CD14-positive monocyte (primary cell): ENCODE results near the gene STOX2. TPM values are rescaled to one million over a fixed set of nuclear protein-coding genes. Genes with fewer than 3 reads are reported as not detected.

Experiments used
- DNase-seq, 3 donors: peaks; one replicate each; pipeline ENCODE4 v3.0.0-alpha.2; 2011 to 2022
- H2AFZ ChIP-seq: 2 replicates; pipeline ENCODE4 v1.6.0; 2012; ENCODE audit warnings: mild to moderate bottlenecking, low read depth, low read length, inconsistent platforms; ENCODE audit not compliant: insufficient read depth, poor library complexity, severe bottlenecking
- H3K27ac ChIP-seq, 2 donors: 1 replicate in 1 of 2; 2 replicates in 1 of 2; pipeline ENCODE4 v1.5.1; 2012 to 2013; ENCODE audit warnings: low read length in 2 of 2, control low read depth in 1 of 2, inconsistent platforms in 1 of 2, low read depth in 1 of 2, mild to moderate bottlenecking in 1 of 2
- H3K27me3 ChIP-seq, 2 donors: one replicate each; pipeline versions ENCODE4 v1.6.0 to v1.6.1; 2011 to 2013; ENCODE audit warnings: low read length in 2 of 2; ENCODE audit not compliant: control insufficient read depth in 2 of 2, insufficient read depth in 2 of 2
- H3K36me3 ChIP-seq, 2 donors: replicated peaks in 1 of 2; 1 replicate in 1 of 2; 2 replicates in 1 of 2; pipeline versions ENCODE4 v1.5.1 to v1.6.1; 2012 to 2013; ENCODE audit warnings: low read length in 2 of 2, control low read depth in 1 of 2, inconsistent platforms in 1 of 2, mild to moderate bottlenecking in 1 of 2; ENCODE audit not compliant: insufficient read depth in 2 of 2, control insufficient read depth in 1 of 2
- H3K4me1 ChIP-seq, 2 donors: 1 replicate in 1 of 2; 2 replicates in 1 of 2; pipeline versions ENCODE4 v1.5.1 to v1.6.1; 2012 to 2013; ENCODE audit warnings: low read length in 2 of 2, control low read depth in 1 of 2, inconsistent platforms in 1 of 2, mild to moderate bottlenecking in 1 of 2, moderate library complexity in 1 of 2; ENCODE audit not compliant: insufficient read depth in 2 of 2, control insufficient read depth in 1 of 2
- H3K4me2 ChIP-seq: replicated peaks from 2 replicates; pipeline ENCODE3; 2012; ENCODE audit warnings: low read length, moderate library complexity, mild to moderate bottlenecking; ENCODE audit not compliant: poor library complexity, severe bottlenecking; ENCODE audit errors: extremely low read depth
- H3K4me3 ChIP-seq, 3 experiments: fragments of 200-600 bp in 1 of 3; sonication (generic) in 1 of 3; replicated peaks in 1 of 3; 1 replicate in 2 of 3; 2 replicates in 1 of 3; pipeline ENCODE4 v1.5.1; 2011 to 2013; ENCODE audit warnings: low read length in 3 of 3, mild to moderate bottlenecking in 3 of 3, control low read depth in 2 of 3, low read depth in 2 of 3, inconsistent platforms in 1 of 3, moderate library complexity in 1 of 3
- H3K79me2 ChIP-seq: 2 replicates; pipeline ENCODE4 v1.6.0; 2012; ENCODE audit warnings: mild to moderate bottlenecking, control low read depth, inconsistent platforms, low read length, moderate library complexity; ENCODE audit not compliant: insufficient read depth
- H3K9ac ChIP-seq: 2 replicates; pipeline ENCODE4 v1.6.0; 2017; ENCODE audit warnings: low read length, mild to moderate bottlenecking; ENCODE audit not compliant: insufficient read depth, poor library complexity, severe bottlenecking
- H3K9me3 ChIP-seq, 2 donors: replicated peaks in 1 of 2; 1 replicate in 1 of 2; 2 replicates in 1 of 2; pipeline versions ENCODE4 v1.5.1 to v1.6.1; 2012 to 2013; ENCODE audit warnings: low read length in 2 of 2, control low read depth in 1 of 2; ENCODE audit not compliant: control insufficient read depth in 1 of 2, insufficient read depth in 1 of 2
- H4K20me1 ChIP-seq: 2 replicates; pipeline ENCODE4 v1.6.0; 2012; ENCODE audit warnings: mild to moderate bottlenecking, low read length, control low read depth, moderate library complexity; ENCODE audit not compliant: insufficient read depth
- H3K27ac Mint-ChIP-seq, 7 donors: one replicate each; pipeline ENCODE4 v1.8.0; 2020; ENCODE audit warnings: mild to moderate bottlenecking in 7 of 7, mixed read lengths in 7 of 7, moderate library complexity in 6 of 7, inconsistent platforms in 2 of 7
- H3K27me3 Mint-ChIP-seq, 3 donors: one replicate each; pipeline ENCODE4 v1.8.0; 2021 to 2022; ENCODE audit warnings: low read depth in 3 of 3, mild to moderate bottlenecking in 3 of 3, mixed read lengths in 3 of 3, moderate library complexity in 3 of 3, inconsistent platforms in 1 of 3
- H3K36me3 Mint-ChIP-seq, 2 donors: one replicate each; pipeline ENCODE4 v1.8.0; 2020; ENCODE audit warnings: mixed read lengths in 2 of 2, inconsistent platforms in 1 of 2, mild to moderate bottlenecking in 1 of 2
- H3K4me1 Mint-ChIP-seq: one replicate; pipeline ENCODE4 v1.8.0; 2020; ENCODE audit warnings: mild to moderate bottlenecking, mixed read lengths
- H3K4me3 Mint-ChIP-seq, 2 donors: one replicate each; pipeline ENCODE4 v1.8.0; 2020; ENCODE audit warnings: mild to moderate bottlenecking in 2 of 2, mixed read lengths in 2 of 2, moderate library complexity in 1 of 2
- H3K9me3 Mint-ChIP-seq, 7 donors: one replicate each; pipeline ENCODE4 v1.8.0; 2020 to 2022; ENCODE audit warnings: mixed read lengths in 7 of 7, mild to moderate bottlenecking in 6 of 7, moderate library complexity in 6 of 7, inconsistent platforms in 2 of 7
- CTCF ChIP-seq: fragments of 200-600 bp; IDR thresholded peaks from one replicate; pipeline ENCODE4 v1.8.0; 2022; ENCODE audit warnings: antibody characterized with exemption, mild to moderate bottlenecking
- WGBS: methylation state at CpG from one replicate; pipeline ENCODE4 v1.1.5; 2013; ENCODE audit warnings: missing lambda C conversion rate; ENCODE audit not compliant: insufficient coverage; 5-methylcytosine and 5-hydroxymethylcytosine counted together
- intact Hi-C, 2 donors: fragments of 100-400 bp; cut with micrococcal nuclease; formaldehyde crosslinking; loops; one replicate each; pipeline versions ENCODE4 v1.15.0 to v1.15.1; 2023
- polyA plus RNA-seq, 3 donors: library from polyadenylated mRNA; depleted of rRNA in 1 of 3; unstranded in 2 of 3; stranded (reverse) in 1 of 3; fragments of 300-500 nt in 2 of 3; fragments of >200 nt in 1 of 3; fragmentation: Illumina TruSeq in 2 of 3; gene quantifications; 1 replicate in 2 of 3; 2 replicates in 1 of 3; pipeline ENCODE4 v1.2.3, GENCODE V29; 2012 to 2021

STOX2 gene
- polyA plus RNA-seq, 3 donors = 0.01 TPM; not detected in 2

DNA sequence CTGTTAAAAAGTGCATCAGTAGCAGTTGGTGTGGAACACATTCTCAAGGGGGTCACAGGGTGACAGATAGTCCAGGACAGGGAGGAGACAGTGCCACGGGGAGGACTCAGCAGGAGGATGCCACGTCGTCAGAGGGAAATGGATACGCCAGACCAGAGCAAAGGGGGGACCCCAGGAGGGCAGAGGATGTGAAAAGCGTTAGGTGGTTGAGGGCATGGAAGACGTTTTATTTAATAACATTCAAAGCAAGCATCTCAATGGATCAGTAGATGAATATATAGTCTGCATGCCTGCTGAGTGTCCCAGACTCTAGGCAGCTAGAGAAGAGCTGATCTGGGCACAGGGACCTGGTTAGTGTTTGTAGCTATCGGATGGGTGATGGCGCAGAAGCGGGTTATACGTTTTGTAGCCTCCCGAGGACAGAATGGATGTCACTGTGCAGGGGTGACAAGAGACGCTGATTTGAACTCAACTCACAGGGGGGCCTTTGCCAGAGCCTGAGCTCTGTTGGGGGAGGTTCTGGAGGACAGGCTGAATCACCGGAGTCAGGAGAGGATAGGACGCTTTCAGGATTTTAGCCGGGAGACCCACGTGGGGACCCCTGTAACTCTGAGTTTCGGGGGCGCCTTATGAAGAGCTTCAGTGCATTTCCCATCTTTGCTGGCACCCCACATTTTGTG, 81.3 kb downstream of the STOX2 start:
- DNase-seq = no peak
- Histone ChIP-seq H3K9ac (no peak overlapping the region), H3K9me3 (no peaks in the 10 kb centered on the region), H3K79me2 (no peaks in the 10 kb centered on the region), H3K4me2 (no peak overlapping the region), H2AFZ (no peak overlapping the region), H3K27me3 (no peaks in the 10 kb centered on the region), H3K4me3 (no peak overlapping the region), H3K4me1 (peaks cover 29% of the 10 kb centered on the region in 2 donors), H4K20me1 (no peaks in the 10 kb centered on the region), H3K36me3 (no peaks in the 10 kb centered on the region), H3K27ac (no peak overlapping the region)
- Mint-ChIP-seq H3K4me3 (no peak overlapping the region), H3K27me3 (peaks cover 0 to 1% (median 0%) of the 10 kb centered on the region in 3 donors), H3K27ac (no peak overlapping the region), H3K9me3 (no peaks in the 10 kb centered on the region), H3K36me3 (no peaks in the 10 kb centered on the region), H3K4me1 (peaks cover 9% of the 10 kb centered on the region)
- intact Hi-C loops = no loop called here
- 100% methylated on average over 8 of the region's 18 CpGs for WGBS
- TF ChIP-seq CTCF = no peak

GRCh38 chr4:183986971-183987946, 82.2 kb downstream of the STOX2 start:
- Histone ChIP-seq H2AFZ (no peak overlapping the region), H3K4me2 (peak overlapping the region; percentile 47), H3K9me3 (no peaks in the 10 kb centered on the region), H3K4me1 (peaks cover 29% of the 10 kb centered on the region in 2 donors), H3K79me2 (no peaks in the 10 kb centered on the region), H3K9ac (no peak overlapping the region), H3K4me3 (peak overlapping the region in 1 of 3 experiments; percentile 44), H3K27me3 (no peaks in the 10 kb centered on the region), H3K27ac (peak overlapping the region; percentile 16 to 78), H4K20me1 (no peaks in the 10 kb centered on the region), H3K36me3 (no peaks in the 10 kb centered on the region)
- peak overlapping the region in 1 of 7 donors; percentile 88 for H3K27ac Mint-ChIP-seq
- peak in 1 of 3 donors; percentile 19 for DNase-seq
- H3K36me3 Mint-ChIP-seq = no peaks in the 10 kb centered on the region
- H3K4me1 Mint-ChIP-seq = peaks cover 9% of the 10 kb centered on the region
- H3K4me3 Mint-ChIP-seq = peak overlapping the region in 1 of 2 donors; percentile 67
- intact Hi-C loops = no loop called here
- WGBS = 83% methylated on average over 28 of the region's 43 CpGs
- H3K9me3 Mint-ChIP-seq = no peaks in the 10 kb centered on the region
- peaks cover 0 to 1% (median 0%) of the 10 kb centered on the region in 3 donors for H3K27me3 Mint-ChIP-seq
- no peak for TF ChIP-seq CTCF
